Lower lobe of right lung (tissue), 2 donors: ENCODE data around the gene WFDC5. TPM values are rescaled to one million over a fixed set of nuclear protein-coding genes. Genes with fewer than 3 reads are reported as not detected.
"Not testable (repeated sequence)": the region's sequence is repeated elsewhere in the genome, so short reads cannot be mapped to it uniquely, and the experiment has no call there.

Experiments
- ATAC-seq, 2 donors: fragments of 200-7000 bp; cut with Tn5 transposase; one replicate each; pipeline ENCODE4 v1.9.1; 2020 to 2022; ENCODE audit warnings: mild to moderate bottlenecking in 2 of 2, moderate library complexity in 2 of 2
- DNase-seq: peaks from one replicate; pipeline ENCODE4 v3.0.0-alpha.2; 2020
- H3K27ac ChIP-seq: fragments of 200-600 bp; one replicate; pipeline ENCODE4 v1.8.0; 2022
- H3K27me3 ChIP-seq: fragments of 200-600 bp; one replicate; pipeline ENCODE4 v1.8.0; 2022; ENCODE audit warnings: low read depth
- H3K36me3 ChIP-seq: fragments of 200-600 bp; one replicate; pipeline ENCODE4 v1.8.0; 2022; ENCODE audit warnings: mild to moderate bottlenecking
- H3K4me1 ChIP-seq: fragments of 200-600 bp; one replicate; pipeline ENCODE4 v1.8.0; 2022
- H3K4me3 ChIP-seq: fragments of 200-600 bp; one replicate; pipeline ENCODE4 v1.8.0; 2022; ENCODE audit warnings: mild to moderate bottlenecking
- H3K9me3 ChIP-seq: fragments of 200-600 bp; one replicate; pipeline ENCODE4 v1.8.0; 2022
- CTCF ChIP-seq: fragments of 200-600 bp; IDR thresholded peaks from one replicate; pipeline ENCODE4 v1.8.0; 2022; ENCODE audit warnings: antibody characterized with exemption, mild to moderate bottlenecking
- intact Hi-C: fragments of 100-400 bp; cut with DNase I; formaldehyde crosslinking; loops from one replicate; pipeline ENCODE4 v1.11.0; 2022
- total RNA-seq: library from RNA; stranded (reverse); fragmentation: NEBNext Ultra II Directional; extraction: Animal tissue kit (Norgen Biotek cat#: 25700); gene quantifications from one replicate; pipeline ENCODE4 v1.2.1, GENCODE V29; 2021
- donor health status: DM: no; HTN: yes; CAD: no; lungs with severe emphysema.

The WFDC5 gene
- total RNA-seq, 1 donor from 2014 or later = 1.6 TPM

- Histone ChIP-seq H3K27ac (no peak overlapping the region), H3K4me1 (no peaks in the 10 kb centered on the region), H3K36me3 (no peaks in the 10 kb centered on the region), H3K27me3 (no peaks in the 10 kb centered on the region), H3K9me3 (peaks cover 8% of the 10 kb centered on the region), H3K4me3 (no peak overlapping the region)
- intact Hi-C loops = no loop called here
- no peak for DNase-seq
- peak; percentile 12 for TF ChIP-seq CTCF
- ATAC-seq = no peak
Observed at GRCh38 chr20:45154183-45154582, 39.2 kb upstream of the WFDC5 start.

GRCh38 chr20:45153752-45154151 is 38.8 kb upstream of the WFDC5 start:
- H3K36me3 ChIP-seq = no peaks in the 10 kb centered on the region
- no peak overlapping the region for H3K27ac ChIP-seq
- DNase-seq (no peak), ATAC-seq (peak; percentile 54 to 77)
- intact Hi-C loops = no loop called here
- H3K4me1 ChIP-seq = no peaks in the 10 kb centered on the region
- H3K4me3 ChIP-seq = no peak overlapping the region
- no peak for TF ChIP-seq CTCF
- H3K27me3 ChIP-seq = no peaks in the 10 kb centered on the region
- peaks cover 4% of the 10 kb centered on the region for H3K9me3 ChIP-seq

GRCh38 chr20:45153147-45153546 is 38.2 kb upstream of the WFDC5 start:
- DNase-seq (no peak), ATAC-seq (no peak)
- intact Hi-C loops = no loop called here
- TF ChIP-seq CTCF = no peak
- no peaks in the 10 kb centered on the region for H3K4me1 ChIP-seq
- no peak overlapping the region for H3K27ac ChIP-seq
- H3K27me3 ChIP-seq = no peaks in the 10 kb centered on the region
- no peak overlapping the region for H3K4me3 ChIP-seq
- no peaks in the 10 kb centered on the region for H3K9me3 ChIP-seq
- H3K36me3 ChIP-seq = no peaks in the 10 kb centered on the region

- ATAC-seq (no peak), DNase-seq (no peak)
- no peak for TF ChIP-seq CTCF
- Histone ChIP-seq H3K4me1 (no peaks in the 10 kb centered on the region), H3K4me3 (no peak overlapping the region), H3K27me3 (no peaks in the 10 kb centered on the region), H3K36me3 (no peaks in the 10 kb centered on the region), H3K9me3 (no peaks in the 10 kb centered on the region), H3K27ac (no peak overlapping the region)
- intact Hi-C loops = no loop called here
Observed at GRCh38 chr20:45152405-45152804, 37.4 kb upstream of the WFDC5 start.

GRCh38 chr20:45149062-45149461 is 34.1 kb upstream of the WFDC5 start:
- intact Hi-C loops = no loop called here
- no peaks in the 10 kb centered on the region for H3K36me3 ChIP-seq
- no peak for ATAC-seq
- TF ChIP-seq CTCF = no peak
- H3K27ac ChIP-seq = no peak overlapping the region
- peaks cover 12% of the 10 kb centered on the region for H3K27me3 ChIP-seq
- H3K4me1 ChIP-seq = no peaks in the 10 kb centered on the region
- no peaks in the 10 kb centered on the region for H3K9me3 ChIP-seq
- no peak overlapping the region for H3K4me3 ChIP-seq
- DNase-seq = no peak

- ATAC-seq (no peak), DNase-seq (no peak)
- no peak for TF ChIP-seq CTCF
- no peaks in the 10 kb centered on the region for H3K36me3 ChIP-seq
- H3K27ac ChIP-seq = no peak overlapping the region
- intact Hi-C loops = no loop called here
- H3K27me3 ChIP-seq = peaks cover 2% of the 10 kb centered on the region
- H3K4me3 ChIP-seq = no peak overlapping the region
- no peaks in the 10 kb centered on the region for H3K9me3 ChIP-seq
- H3K4me1 ChIP-seq = no peaks in the 10 kb centered on the region
Observed at GRCh38 chr20:45140836-45141235, 25.9 kb upstream of the WFDC5 start.

GRCh38 chr20:45139733-45140375 is 24.9 kb upstream of the WFDC5 start:
- H3K4me3 ChIP-seq, intact Hi-C loops, ATAC-seq: not testable (repeated sequence)

More at GRCh38 chr20:45139733-45140375, 24.9 kb upstream of the WFDC5 start:
- not testable (repeated sequence) for H3K4me1 ChIP-seq, H3K36me3 ChIP-seq, H3K27me3 ChIP-seq, H3K27ac ChIP-seq, H3K9me3 ChIP-seq, DNase-seq
